ENCODE measurements around the gene ADARB1.

- TF ChIP-seq CTCF (conservative IDR thresholded peaks at IDR 0.05) (no peak), EZH2 (IDR thresholded peaks at IDR 0.05; ENCODE audit: low read depth) (no peak)
Measured at GRCh38 chr21:45243603-45244002, 169.2 kb downstream of the ADARB1 start.
